HL-60 (cell line): ENCODE data around the gene FBXL17.

ENCODE experiments used
- REST ChIP-seq: IDR thresholded peaks from 2 replicates; pipeline ENCODE4 v1.6.1; 2012; ENCODE audit warnings: low read depth; ENCODE audit not compliant: insufficient replicate concordance
- TF ChIP-seq, protein P1 (sequence below): IDR thresholded peaks from one replicate; pipeline ENCODE4 v1.5.1; 2011; ENCODE audit warnings: low read length, control low read depth, inconsistent platforms; ENCODE audit not compliant: insufficient read depth

- no peak for TF ChIP-seq REST
- TF ChIP-seq, protein P1, sequence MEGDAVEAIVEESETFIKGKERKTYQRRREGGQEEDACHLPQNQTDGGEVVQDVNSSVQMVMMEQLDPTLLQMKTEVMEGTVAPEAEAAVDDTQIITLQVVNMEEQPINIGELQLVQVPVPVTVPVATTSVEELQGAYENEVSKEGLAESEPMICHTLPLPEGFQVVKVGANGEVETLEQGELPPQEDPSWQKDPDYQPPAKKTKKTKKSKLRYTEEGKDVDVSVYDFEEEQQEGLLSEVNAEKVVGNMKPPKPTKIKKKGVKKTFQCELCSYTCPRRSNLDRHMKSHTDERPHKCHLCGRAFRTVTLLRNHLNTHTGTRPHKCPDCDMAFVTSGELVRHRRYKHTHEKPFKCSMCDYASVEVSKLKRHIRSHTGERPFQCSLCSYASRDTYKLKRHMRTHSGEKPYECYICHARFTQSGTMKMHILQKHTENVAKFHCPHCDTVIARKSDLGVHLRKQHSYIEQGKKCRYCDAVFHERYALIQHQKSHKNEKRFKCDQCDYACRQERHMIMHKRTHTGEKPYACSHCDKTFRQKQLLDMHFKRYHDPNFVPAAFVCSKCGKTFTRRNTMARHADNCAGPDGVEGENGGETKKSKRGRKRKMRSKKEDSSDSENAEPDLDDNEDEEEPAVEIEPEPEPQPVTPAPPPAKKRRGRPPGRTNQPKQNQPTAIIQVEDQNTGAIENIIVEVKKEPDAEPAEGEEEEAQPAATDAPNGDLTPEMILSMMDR, result no peak
These were observed 526.7 kb downstream of the FBXL17 start for GRCh38 chr5:107855171-107855570.
